GM21825 (cell line): ENCODE data around the gene POFUT1.
"Not testable (repeated sequence)": the region's sequence is repeated elsewhere in the genome, so short reads cannot be mapped to it uniquely, and the experiment has no call there.

ENCODE experiments used
- ATAC-seq: cut with Tn5 transposase; IDR thresholded peaks from one replicate; pipeline ENCODE4 v1.9.1; 2021; ENCODE audit warnings: mild to moderate bottlenecking, moderate library complexity; ENCODE audit not compliant: unreplicated experiment

POFUT1 gene

GRCh38 chr20:32188376-32189122, 19.1 kb upstream of the POFUT1 start:
- no peak for ATAC-seq

- ATAC-seq, result no peak
Measured at GRCh38 chr20:32189123-32189410, 18.6 kb upstream of the POFUT1 start.

- no peak for ATAC-seq
Measured at GRCh38 chr20:32189691-32190615, 17.7 kb upstream of the POFUT1 start.

- no peak for ATAC-seq
Measured at GRCh38 chr20:32190616-32191415, 16.9 kb upstream of the POFUT1 start.

- ATAC-seq, result no peak
Measured at GRCh38 chr20:32191422-32191821, 16.3 kb upstream of the POFUT1 start.

GRCh38 chr20:32191873-32192272, 15.8 kb upstream of the POFUT1 start:
- ATAC-seq, result no peak

- ATAC-seq, result no peak
Measured at GRCh38 chr20:32192698-32193097, 15.0 kb upstream of the POFUT1 start.

- ATAC-seq, result not testable (repeated sequence)
Measured at GRCh38 chr20:32193336-32193735, 14.3 kb upstream of the POFUT1 start.

- ATAC-seq, result no peak
Measured at GRCh38 chr20:32193996-32194395, 13.7 kb upstream of the POFUT1 start.

- no peak for ATAC-seq
Measured at GRCh38 chr20:32195581-32195980, 12.1 kb upstream of the POFUT1 start.

- ATAC-seq, result not testable (repeated sequence)
Measured at GRCh38 chr20:32196613-32197012, 11.1 kb upstream of the POFUT1 start.

- ATAC-seq, result not testable (repeated sequence)
Measured at GRCh38 chr20:32197136-32197535, 10.5 kb upstream of the POFUT1 start.

- ATAC-seq, result no peak
Measured at GRCh38 chr20:32199006-32199405, 8.7 kb upstream of the POFUT1 start.

- ATAC-seq, result no peak
Measured at GRCh38 chr20:32201296-32201976, 6.2 kb upstream of the POFUT1 start.

GRCh38 chr20:32201977-32202363, 5.7 kb upstream of the POFUT1 start:
- no peak for ATAC-seq

GRCh38 chr20:32203356-32204204, 4.1 kb upstream of the POFUT1 start:
- ATAC-seq, result no peak

- ATAC-seq, result no peak
Measured at GRCh38 chr20:32204205-32205109, 3.2 kb upstream of the POFUT1 start.

GRCh38 chr20:32205110-32205842, 2.4 kb upstream of the POFUT1 start:
- ATAC-seq, result no peak
